Measurements from ENCODE around the gene TRIP10. TPM values are rescaled to one million over a fixed set of nuclear protein-coding genes. Genes with fewer than 3 reads are reported as not detected.

TRIP10 gene
- total and polyA plus RNA-seq, 2 of the 13 experiments (the other 11 are each of a cell fraction or from before 2014, with no cell fraction given), result 32.5 to 33.2 TPM

- Histone ChIP-seq H2AFZ (ENCODE audit: low read length) (no peak overlapping the region), H3K79me2 (ENCODE audit: insufficient read depth, low read length) (peaks cover 18% of the 10 kb centered on the region), H4K20me1 (ENCODE audit: insufficient read depth, low read length) (peaks cover 16% of the 10 kb centered on the region), H3K4me3 (replicated peaks in 1 of 3; ENCODE audit: insufficient read depth in 1 of 3, low read depth in 2 of 3, low read length in 3 of 3) (no peak overlapping the region), H3K9ac (ENCODE audit: insufficient read depth, low read depth, low read length) (no peak overlapping the region), H3K4me1 (ENCODE audit: insufficient read depth, low read length) (peaks cover 55% of the 10 kb centered on the region), H3K4me2 (ENCODE audit: low read depth, low read length) (peak overlapping the region; percentile 39; the same call in 1 of the 2 replicates), H3K27ac (ENCODE audit: extremely low read length, insufficient read depth, low read length) (peak overlapping the region; percentile 26), H3K9me3 (ENCODE audit: low read length) (no peaks in the 10 kb centered on the region), H3K36me3 (replicated peaks in 1 of 2; ENCODE audit: control insufficient read depth in 1 of 2, insufficient read depth in 2 of 2, low read length in 2 of 2) (peaks cover 13 to 53% of the 10 kb centered on the region in 2 experiments; a peak in 4 of 5 replicates), H3K27me3 (ENCODE audit: control insufficient read depth in 1 of 2, insufficient read depth in 2 of 2, low read length in 2 of 2) (no peaks in the 10 kb centered on the region)
- FAIRE-seq, result no peak
- ChIA-PET CTCF (ENCODE audit: low intra/inter-chr PET ratio, low total read pairs) (no interaction called here), POLR2A (interaction anchor here (0.9 to 1.8 kb wide), 3 partner anchors 8 to 24 kb away, joined by 3 to 15 read pairs (median 3); partner anchors contain the start of gene C3)
- DNase-seq (ENCODE audit: low spot score), result no peak
- intact Hi-C loops (cut with micrococcal nuclease; ENCODE audit: unreplicated experiment) (no loop called here), in situ Hi-C loops (cut with HindIII; ENCODE audit: extremely low pct_ligation_motif_present, low pct_unique_long_range_greater_than_20kb) (no loop called here)
- WGBS (ENCODE audit: low lambda C conversion rate), result 80% methylated on average over 17 of the region's 41 CpGs
- BruUV-seq (replicated peaks), result no TSS peak
- peak; percentile 14; the same call in 2 of the 3 replicates for ATAC-seq
- TF ChIP-seq ZIK1 (CRISPR knock-in tag; IDR thresholded peaks at IDR 0.05; ENCODE audit: borderline replicate concordance, low read depth) (no peak), ZNF276 (CRISPR knock-in tag; IDR thresholded peaks at IDR 0.05; ENCODE audit: low read depth) (no peak), XRCC5 (optimal IDR thresholded peaks at IDR 0.05; ENCODE audit: low read length) (peak; percentile 13), AGO2 (optimal IDR thresholded peaks at IDR 0.05; ENCODE audit: low read depth, low read length) (peak; percentile 80), ZNF749 (CRISPR knock-in tag; IDR thresholded peaks at IDR 0.05; ENCODE audit: borderline replicate concordance) (no peak), ZNF788 (CRISPR knock-in tag; IDR thresholded peaks at IDR 0.05; ENCODE audit: borderline replicate concordance) (no peak), SUZ12 (IDR thresholded peaks at IDR 0.05; ENCODE audit: low read depth, low read length) (no peak), SMARCE1 (IDR thresholded peaks at IDR 0.05; ENCODE audit: borderline replicate concordance) (no peak), ZNF563 (CRISPR knock-in tag; IDR thresholded peaks at IDR 0.05) (no peak), ZNF292 (CRISPR knock-in tag; IDR thresholded peaks at IDR 0.05; ENCODE audit: borderline replicate concordance, low read depth) (no peak), HNRNPL (IDR thresholded peaks at IDR 0.05; ENCODE audit: low read depth, low read length) (peak; percentile 68; the same call in 1 of the 2 replicates), KLF13 (CRISPR knock-in tag; IDR thresholded peaks at IDR 0.05) (no peak), CENPBD1 (CRISPR knock-in tag; IDR thresholded peaks at IDR 0.05; ENCODE audit: borderline replicate concordance, low read depth) (no peak), ZNF274 (CRISPR knock-in tag; IDR thresholded peaks at IDR 0.05) (no peak), RBFOX2 (IDR thresholded peaks at IDR 0.05; ENCODE audit: low read depth, low read length) (peak; percentile 37; the same call in 1 of the 2 replicates), ZNF687 (CRISPR knock-in tag; IDR thresholded peaks at IDR 0.05) (peak; percentile 50), NAIF1 (CRISPR knock-in tag; IDR thresholded peaks at IDR 0.05; ENCODE audit: borderline replicate concordance) (no peak)
These were observed 5.2 kb downstream of the TRIP10 start for GRCh38 chr19:6744381-6745301.

Data from HepG2 (cell line).